Measurements from ENCODE around the gene ZNF225.
"Not testable (repeated sequence)": the region's sequence is repeated elsewhere in the genome, so short reads cannot be mapped to it uniquely, and the experiment has no call there.

ZNF225 gene

GRCh38 chr19:44163789-44164188 is 50.6 kb downstream of the ZNF225 start:
- DNase-seq, result no peak

- no peak for DNase-seq
Measured at GRCh38 chr19:44164327-44164672, 51.1 kb downstream of the ZNF225 start.

DNA sequence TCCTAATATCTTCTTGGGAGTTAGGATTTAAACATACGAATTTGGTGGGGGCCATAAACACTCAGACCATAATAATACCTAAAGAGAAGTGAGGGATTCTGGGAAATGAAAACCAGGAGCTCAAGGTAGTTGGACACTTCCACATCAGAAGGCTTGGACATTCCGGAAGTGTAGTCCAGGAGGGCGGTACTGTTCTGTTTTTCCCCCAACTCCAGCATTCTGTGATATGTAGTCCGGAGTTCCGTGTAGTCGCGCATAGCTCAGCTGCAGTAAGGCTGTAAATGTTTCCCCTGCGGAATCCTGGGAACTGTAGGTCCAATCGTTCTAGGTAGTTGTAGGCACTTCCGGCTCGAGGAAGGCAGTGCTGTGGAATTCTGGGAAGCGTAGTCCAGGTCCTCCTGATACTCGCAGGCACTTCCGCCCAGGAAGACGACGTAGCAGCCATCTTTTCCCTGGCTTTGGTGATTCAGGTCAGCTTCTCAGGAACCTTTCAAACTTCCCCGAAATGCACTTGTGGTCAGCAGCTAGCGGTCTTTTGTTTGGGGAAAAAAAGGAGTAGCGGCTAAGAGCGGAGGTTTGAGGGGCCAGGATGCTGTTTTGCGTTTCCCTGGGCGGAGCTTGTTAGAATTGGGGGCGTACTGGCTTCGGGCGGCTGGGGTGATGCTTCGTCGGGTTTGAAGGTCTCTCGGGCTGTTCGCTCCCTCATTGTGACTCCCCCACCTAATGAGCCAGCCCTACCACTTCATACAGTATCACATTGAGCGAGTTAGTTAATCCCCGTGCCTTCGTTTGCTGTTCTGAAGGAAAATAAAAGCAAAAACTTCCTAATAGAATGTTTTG is 51.7 kb downstream of the ZNF225 start, which contains the start of gene ZNF226:
Gene ZNF226, plus strand, starts transcription at position 428 of the 840 bp plus-strand sequence. CDS start 4,981 bp downstream, outside the sequence.
- DNase-seq, result peak; percentile 99

GRCh38 chr19:44170660-44171059 is 57.5 kb downstream of the ZNF225 start:
- DNase-seq, result not testable (repeated sequence)

- no peak for DNase-seq
Measured at GRCh38 chr19:44176590-44176989, 63.4 kb downstream of the ZNF225 start.

GRCh38 chr19:44180968-44181367 is 67.8 kb downstream of the ZNF225 start:
- no peak for DNase-seq

GRCh38 chr19:44182145-44182544 is 68.9 kb downstream of the ZNF225 start:
- no peak for DNase-seq
